ENCODE data around the gene CCBE1.
"Not testable (repeated sequence)": the region's sequence is repeated elsewhere in the genome, so short reads cannot be mapped to it uniquely, and the experiment has no call there.

Gene CCBE1

GRCh38 chr18:59681051-59681450, 16.2 kb downstream of the CCBE1 start:
- Histone ChIP-seq H3K9me3 (ENCODE audit: control insufficient read depth, low read depth, low read length) (no peaks in the 10 kb centered on the region), H3K4me3 (ENCODE audit: low read length) (no peak overlapping the region), H3K36me3 (ENCODE audit: control insufficient read depth, low read depth, low read length) (no peaks in the 10 kb centered on the region), H3K4me1 (ENCODE audit: control insufficient read depth, low read depth, low read length) (peaks cover 21% of the 10 kb centered on the region), H3K9ac (ENCODE audit: low read length) (no peak overlapping the region), H3K27ac (ENCODE audit: low read length) (no peak overlapping the region), H3K27me3 (ENCODE audit: control insufficient read depth, insufficient read depth, low read length) (no peaks in the 10 kb centered on the region)

- no peak overlapping the region for H3K9ac ChIP-seq (ENCODE audit: low read length)
- no peaks in the 10 kb centered on the region for H3K9me3 ChIP-seq (ENCODE audit: control insufficient read depth, low read depth, low read length)
- H3K4me1 ChIP-seq (ENCODE audit: control insufficient read depth, low read depth, low read length), result no peaks in the 10 kb centered on the region
- no peak overlapping the region for H3K4me3 ChIP-seq (ENCODE audit: low read length)
- no peak overlapping the region for H3K27ac ChIP-seq (ENCODE audit: low read length)
- H3K27me3 ChIP-seq (ENCODE audit: control insufficient read depth, insufficient read depth, low read length), result no peaks in the 10 kb centered on the region
- no peaks in the 10 kb centered on the region for H3K36me3 ChIP-seq (ENCODE audit: control insufficient read depth, low read depth, low read length)
These were observed 21.9 kb downstream of the CCBE1 start for GRCh38 chr18:59675346-59675745.

GRCh38 chr18:59674903-59675270, 22.3 kb downstream of the CCBE1 start:
- Histone ChIP-seq H3K9me3 (ENCODE audit: control insufficient read depth, low read depth, low read length) (no peaks in the 10 kb centered on the region), H3K36me3 (ENCODE audit: control insufficient read depth, low read depth, low read length) (no peaks in the 10 kb centered on the region)

GRCh38 chr18:59674186-59674902, 22.9 kb downstream of the CCBE1 start:
- Histone ChIP-seq H3K36me3 (ENCODE audit: control insufficient read depth, low read depth, low read length) (no peaks in the 10 kb centered on the region), H3K9ac (ENCODE audit: low read length) (no peak overlapping the region), H3K4me3 (ENCODE audit: low read length) (no peak overlapping the region), H3K4me1 (ENCODE audit: control insufficient read depth, low read depth, low read length) (no peaks in the 10 kb centered on the region), H3K27me3 (ENCODE audit: control insufficient read depth, insufficient read depth, low read length) (no peaks in the 10 kb centered on the region), H3K9me3 (ENCODE audit: control insufficient read depth, low read depth, low read length) (no peaks in the 10 kb centered on the region), H3K27ac (ENCODE audit: low read length) (no peak overlapping the region)

More at GRCh38 chr18:59674903-59675270, 22.3 kb downstream of the CCBE1 start:
- Histone ChIP-seq H3K9ac (ENCODE audit: low read length) (no peak overlapping the region), H3K27me3 (ENCODE audit: control insufficient read depth, insufficient read depth, low read length) (no peaks in the 10 kb centered on the region), H3K27ac (ENCODE audit: low read length) (no peak overlapping the region), H3K4me3 (ENCODE audit: low read length) (no peak overlapping the region), H3K4me1 (ENCODE audit: control insufficient read depth, low read depth, low read length) (no peaks in the 10 kb centered on the region)

- Histone ChIP-seq H3K9ac (ENCODE audit: low read length) (no peak overlapping the region), H3K27ac (ENCODE audit: low read length) (no peak overlapping the region), H3K36me3 (ENCODE audit: control insufficient read depth, low read depth, low read length) (no peaks in the 10 kb centered on the region), H3K4me3 (ENCODE audit: low read length) (no peak overlapping the region), H3K27me3 (ENCODE audit: control insufficient read depth, insufficient read depth, low read length) (no peaks in the 10 kb centered on the region), H3K4me1 (ENCODE audit: control insufficient read depth, low read depth, low read length) (no peaks in the 10 kb centered on the region), H3K9me3 (ENCODE audit: control insufficient read depth, low read depth, low read length) (no peaks in the 10 kb centered on the region)
These were observed 24.9 kb downstream of the CCBE1 start for GRCh38 chr18:59672235-59672711.

GRCh38 chr18:59671551-59671950, 25.7 kb downstream of the CCBE1 start:
- Histone ChIP-seq H3K4me1 (ENCODE audit: control insufficient read depth, low read depth, low read length) (no peaks in the 10 kb centered on the region), H3K27me3 (ENCODE audit: control insufficient read depth, insufficient read depth, low read length) (no peaks in the 10 kb centered on the region), H3K36me3 (ENCODE audit: control insufficient read depth, low read depth, low read length) (no peaks in the 10 kb centered on the region), H3K9ac (ENCODE audit: low read length) (no peak overlapping the region), H3K27ac (ENCODE audit: low read length) (no peak overlapping the region), H3K4me3 (ENCODE audit: low read length) (no peak overlapping the region), H3K9me3 (ENCODE audit: control insufficient read depth, low read depth, low read length) (no peaks in the 10 kb centered on the region)

- Histone ChIP-seq H3K9me3 (ENCODE audit: control insufficient read depth, low read depth, low read length) (no peaks in the 10 kb centered on the region), H3K36me3 (ENCODE audit: control insufficient read depth, low read depth, low read length) (no peaks in the 10 kb centered on the region)
These were observed 27.2 kb downstream of the CCBE1 start for GRCh38 chr18:59669872-59670657.

GRCh38 chr18:59667488-59667887, 29.7 kb downstream of the CCBE1 start:
- Histone ChIP-seq H3K27me3 (ENCODE audit: control insufficient read depth, insufficient read depth, low read length) (no peaks in the 10 kb centered on the region), H3K9ac (ENCODE audit: low read length) (no peak overlapping the region), H3K4me1 (ENCODE audit: control insufficient read depth, low read depth, low read length) (no peaks in the 10 kb centered on the region), H3K4me3 (ENCODE audit: low read length) (no peak overlapping the region), H3K36me3 (ENCODE audit: control insufficient read depth, low read depth, low read length) (no peaks in the 10 kb centered on the region), H3K9me3 (ENCODE audit: control insufficient read depth, low read depth, low read length) (no peaks in the 10 kb centered on the region), H3K27ac (ENCODE audit: low read length) (no peak overlapping the region)

More at GRCh38 chr18:59669872-59670657, 27.2 kb downstream of the CCBE1 start:
- Histone ChIP-seq H3K4me1 (ENCODE audit: control insufficient read depth, low read depth, low read length) (no peaks in the 10 kb centered on the region), H3K27me3 (ENCODE audit: control insufficient read depth, insufficient read depth, low read length) (no peaks in the 10 kb centered on the region), H3K27ac (ENCODE audit: low read length) (no peak overlapping the region), H3K9ac (ENCODE audit: low read length) (no peak overlapping the region), H3K4me3 (ENCODE audit: low read length) (no peak overlapping the region)

- H3K9ac ChIP-seq (ENCODE audit: low read length); H3K4me3 ChIP-seq (ENCODE audit: low read length); H3K27ac ChIP-seq (ENCODE audit: low read length); H3K27me3 ChIP-seq (ENCODE audit: control insufficient read depth, insufficient read depth, low read length); H3K36me3 ChIP-seq (ENCODE audit: control insufficient read depth, low read depth, low read length); H3K9me3 ChIP-seq (ENCODE audit: control insufficient read depth, low read depth, low read length); H3K4me1 ChIP-seq (ENCODE audit: control insufficient read depth, low read depth, low read length): not testable (repeated sequence)
These were observed 31.2 kb downstream of the CCBE1 start for GRCh38 chr18:59666007-59666402.

GRCh38 chr18:59665057-59666006, 31.9 kb downstream of the CCBE1 start:
- Histone ChIP-seq H3K9ac (ENCODE audit: low read length) (no peak overlapping the region), H3K9me3 (ENCODE audit: control insufficient read depth, low read depth, low read length) (no peaks in the 10 kb centered on the region), H3K36me3 (ENCODE audit: control insufficient read depth, low read depth, low read length) (no peaks in the 10 kb centered on the region), H3K4me1 (ENCODE audit: control insufficient read depth, low read depth, low read length) (no peaks in the 10 kb centered on the region), H3K27ac (ENCODE audit: low read length) (no peak overlapping the region), H3K27me3 (ENCODE audit: control insufficient read depth, insufficient read depth, low read length) (no peaks in the 10 kb centered on the region), H3K4me3 (ENCODE audit: low read length) (no peak overlapping the region)

GRCh38 chr18:59664329-59664728, 32.9 kb downstream of the CCBE1 start:
- H3K27me3 ChIP-seq (ENCODE audit: control insufficient read depth, insufficient read depth, low read length), result no peaks in the 10 kb centered on the region

More at GRCh38 chr18:59664329-59664728, 32.9 kb downstream of the CCBE1 start:
- no peak overlapping the region for H3K27ac ChIP-seq (ENCODE audit: low read length)
- H3K4me3 ChIP-seq (ENCODE audit: low read length), result no peak overlapping the region
- H3K36me3 ChIP-seq (ENCODE audit: control insufficient read depth, low read depth, low read length), result no peaks in the 10 kb centered on the region
- no peaks in the 10 kb centered on the region for H3K4me1 ChIP-seq (ENCODE audit: control insufficient read depth, low read depth, low read length)
- no peaks in the 10 kb centered on the region for H3K9me3 ChIP-seq (ENCODE audit: control insufficient read depth, low read depth, low read length)
- H3K9ac ChIP-seq (ENCODE audit: low read length), result no peak overlapping the region

Data from iPS-18a (cell line).